HEK293T (cell line): ENCODE measurements around the gene ZHX3.

ENCODE experiments used
- CTCF ChIA-PET: fragments of 350-600 bp; formaldehyde crosslinking; extraction: SDS; loops from one replicate; lab custom pipeline; 2021; ENCODE audit warnings: antibody characterized with exemption, inconsistent platforms; lab: Yijun Ruan, JAX
- POLR2A ChIA-PET: fragments of 350-600 bp; formaldehyde crosslinking; extraction: SDS; loops from one replicate; lab custom pipeline; 2020; ENCODE audit warnings: antibody characterized with exemption, inconsistent platforms; lab: Yijun Ruan, JAX
- DNase-seq: peaks from one replicate; pipeline ENCODE4 v3.0.0; 2012; ENCODE audit warnings: mixed read lengths; ENCODE audit errors: extremely low spot score
- ARNT ChIP-seq: fragments of 450-650 bp; IDR thresholded peaks from 2 replicates; pipeline ENCODE4 v1.6.1; 2017; ENCODE audit warnings: mild to moderate bottlenecking
- BHLHE40 ChIP-seq: fragments of 450-650 bp; IDR thresholded peaks from 2 replicates; pipeline ENCODE4 v1.6.1; 2016; ENCODE audit warnings: mild to moderate bottlenecking, moderate library complexity, borderline replicate concordance
- CTBP1 ChIP-seq: fragments of 450-650 bp; IDR thresholded peaks from 2 replicates; pipeline ENCODE4 v1.6.1; 2016; ENCODE audit warnings: borderline replicate concordance
- ELF4 ChIP-seq: fragments of 450-650 bp; IDR thresholded peaks from 2 replicates; pipeline ENCODE4 v1.6.1; 2017; ENCODE audit warnings: antibody characterized with exemption
- FOXA1 ChIP-seq: fragments of 450-650 bp; IDR thresholded peaks from 2 replicates; pipeline ENCODE4 v1.6.1; 2016; ENCODE audit warnings: mild to moderate bottlenecking
- FOXK2 ChIP-seq: fragments of 450-650 bp; IDR thresholded peaks from 2 replicates; pipeline ENCODE4 v1.6.1; 2016; ENCODE audit warnings: mild to moderate bottlenecking
- FOXM1 ChIP-seq: fragments of 450-650 bp; IDR thresholded peaks from 2 replicates; pipeline ENCODE4 v1.6.1; 2017; ENCODE audit warnings: mild to moderate bottlenecking, borderline replicate concordance
- HDGF ChIP-seq: fragments of 450-650 bp; IDR thresholded peaks from 2 replicates; pipeline ENCODE4 v1.6.1; 2017; ENCODE audit warnings: antibody characterized with exemption, borderline replicate concordance
- L3MBTL2 ChIP-seq: fragments of 450-650 bp; conservative IDR thresholded peaks from 2 replicates; pipeline ENCODE4 v1.6.1; 2016; ENCODE audit warnings: mild to moderate bottlenecking
- LEF1 ChIP-seq: fragments of 450-650 bp; IDR thresholded peaks from 2 replicates; pipeline ENCODE4 v1.6.1; 2017; ENCODE audit warnings: mild to moderate bottlenecking, borderline replicate concordance
- NFRKB ChIP-seq: fragments of 450-650 bp; IDR thresholded peaks from 2 replicates; pipeline ENCODE4 v1.6.1; 2016; ENCODE audit warnings: mild to moderate bottlenecking, moderate library complexity
- SP1 ChIP-seq: fragments of 450-650 bp; IDR thresholded peaks from 2 replicates; pipeline ENCODE4 v1.6.1; 2017
- SUZ12 ChIP-seq: fragments of 450-650 bp; IDR thresholded peaks from 2 replicates; pipeline ENCODE4 v1.6.1; 2016; ENCODE audit warnings: mild to moderate bottlenecking
- TARDBP ChIP-seq: fragments of 450-650 bp; IDR thresholded peaks from 2 replicates; pipeline ENCODE4 v1.6.1; 2016
- ZNF384 ChIP-seq: fragments of 450-650 bp; IDR thresholded peaks from 2 replicates; pipeline ENCODE4 v1.6.1; 2016
- TF ChIP-seq, protein P1 (sequence below): fragments of 450-650 bp; IDR thresholded peaks from 2 replicates; pipeline ENCODE4 v1.6.1; 2016

Gene ZHX3

DNA sequence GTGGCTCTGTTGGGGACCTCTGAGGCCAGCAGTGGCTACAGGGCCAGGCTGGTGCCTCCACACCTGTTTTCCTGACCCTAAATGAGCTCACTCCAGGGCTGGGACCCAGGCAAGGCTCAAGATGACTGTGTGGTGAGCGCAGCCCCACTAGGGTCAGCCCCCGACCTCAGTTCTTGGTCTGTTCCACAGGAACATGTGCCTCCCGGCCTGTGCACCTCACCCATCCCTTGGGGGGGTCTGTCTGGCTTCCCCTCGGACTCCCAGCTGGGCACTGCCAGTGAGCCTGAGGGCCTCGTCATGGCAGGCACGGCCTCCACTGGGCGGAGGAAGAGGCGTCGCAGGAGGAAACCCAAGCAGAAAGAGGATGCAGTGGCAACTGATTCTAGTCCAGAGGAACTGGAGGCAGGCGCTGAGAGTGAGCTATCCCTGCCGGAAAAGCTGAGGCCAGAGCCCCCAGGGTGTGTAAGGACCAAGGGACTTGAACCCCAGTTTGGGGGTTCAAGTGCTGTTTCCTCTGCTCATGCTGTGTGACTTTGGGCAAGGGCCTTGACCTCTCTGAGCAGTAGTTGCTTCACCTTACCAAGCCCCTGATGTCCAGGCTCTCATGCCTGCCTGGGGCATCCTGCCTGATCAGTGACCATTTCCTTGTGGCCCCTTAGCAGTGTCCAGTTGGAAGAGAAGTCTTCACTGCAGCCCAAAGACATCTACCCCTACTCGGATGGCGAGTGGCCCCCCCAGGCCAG is 31.1 kb upstream of the ZHX3 start:
- TF ChIP-seq FOXK2: no peak
- ChIA-PET CTCF (interaction anchor here (2.0 kb wide), 1 partner anchor 176 kb away, joined by 5 read pairs; no protein-coding TSS in a partner anchor), POLR2A (no interaction called here)

DNA sequence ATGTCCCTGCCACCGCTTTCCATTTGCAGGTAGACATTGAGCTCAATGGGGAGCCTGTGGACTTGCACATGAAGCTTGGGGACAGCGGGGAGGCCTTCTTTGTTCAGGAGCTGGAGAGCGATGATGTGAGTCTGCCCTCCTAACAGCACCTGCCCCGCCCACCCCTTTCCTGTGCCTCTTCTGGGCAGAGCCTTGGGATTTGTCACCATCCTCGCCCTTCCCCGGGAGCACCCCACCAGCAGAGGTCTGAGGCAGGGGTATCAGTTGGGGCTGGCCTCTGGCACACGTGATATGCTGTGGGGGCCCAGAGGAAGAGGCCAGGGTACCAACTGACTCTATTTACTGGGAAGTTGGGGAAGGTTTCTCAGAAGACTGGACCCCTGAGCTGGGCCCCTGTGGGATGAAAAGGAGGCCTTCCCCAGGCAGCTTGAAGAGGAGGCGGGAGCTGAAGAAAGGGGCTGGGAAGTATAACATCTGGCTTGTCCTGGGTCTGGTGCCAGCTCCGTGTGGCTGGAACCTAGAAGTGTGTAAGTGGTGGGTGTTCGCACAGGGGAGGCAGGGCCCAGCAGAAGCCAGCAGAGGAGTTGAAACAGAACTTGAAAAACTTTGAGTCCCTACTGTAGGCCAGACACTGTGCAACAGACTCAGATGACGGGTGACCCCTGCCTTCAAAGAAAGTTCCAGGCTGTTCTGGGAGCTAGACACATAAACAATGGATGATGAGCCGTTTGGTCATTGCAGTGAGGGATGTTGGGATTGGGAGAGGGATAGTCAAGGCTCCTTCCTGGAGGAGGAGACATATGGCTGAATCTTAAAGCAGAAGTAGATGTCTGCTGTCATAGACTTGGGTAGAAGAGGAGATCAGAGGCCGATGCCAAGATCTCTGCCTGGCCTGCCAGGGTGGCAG is 30.2 kb upstream of the ZHX3 start:
- DNase-seq: no peak
- TF ChIP-seq SP1 (no peak), ZNF384 (no peak), HDGF (no peak), ARNT (no peak), LEF1 (no peak), BHLHE40 (no peak), L3MBTL2 (no peak), SUZ12 (no peak), TARDBP (no peak), FOXK2 (no peak), FOXA1 (no peak), ELF4 (no peak), NFRKB (no peak), FOXM1 (no peak), CTBP1 (no peak)
- TF ChIP-seq, protein P1, sequence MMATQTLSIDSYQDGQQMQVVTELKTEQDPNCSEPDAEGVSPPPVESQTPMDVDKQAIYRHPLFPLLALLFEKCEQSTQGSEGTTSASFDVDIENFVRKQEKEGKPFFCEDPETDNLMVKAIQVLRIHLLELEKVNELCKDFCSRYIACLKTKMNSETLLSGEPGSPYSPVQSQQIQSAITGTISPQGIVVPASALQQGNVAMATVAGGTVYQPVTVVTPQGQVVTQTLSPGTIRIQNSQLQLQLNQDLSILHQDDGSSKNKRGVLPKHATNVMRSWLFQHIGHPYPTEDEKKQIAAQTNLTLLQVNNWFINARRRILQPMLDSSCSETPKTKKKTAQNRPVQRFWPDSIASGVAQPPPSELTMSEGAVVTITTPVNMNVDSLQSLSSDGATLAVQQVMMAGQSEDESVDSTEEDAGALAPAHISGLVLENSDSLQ: no peak
- ChIA-PET POLR2A (no interaction called here), CTCF (interaction anchor here (2.0 kb wide), 1 partner anchor 175 kb away, joined by 5 read pairs; no protein-coding TSS in a partner anchor)

More for the DNA sequence above, 31.1 kb upstream of the ZHX3 start:
- DNase-seq: no peak

DNA sequence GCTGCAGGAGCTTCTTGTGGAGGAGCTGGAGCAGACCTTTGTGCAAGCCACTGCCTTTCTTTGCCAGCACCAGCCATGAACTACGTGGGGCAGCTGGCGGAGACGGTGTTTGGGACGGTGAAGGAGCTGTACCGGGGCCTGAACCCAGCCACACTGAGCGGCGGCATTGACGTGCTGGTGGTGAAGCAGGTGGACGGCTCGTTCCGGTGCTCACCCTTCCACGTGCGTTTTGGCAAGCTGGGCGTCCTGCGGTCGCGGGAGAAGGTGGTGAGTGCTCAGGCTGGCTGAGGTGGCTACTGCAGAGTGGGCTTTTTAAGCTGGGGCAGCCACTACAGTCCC is 28.2 kb upstream of the ZHX3 start:
- DNase-seq: no peak
- TF ChIP-seq FOXM1: no peak
- no peak for TF ChIP-seq SP1
- no peak for TF ChIP-seq LEF1
- TF ChIP-seq, protein P1: no peak
- TF ChIP-seq BHLHE40: no peak
- no peak for TF ChIP-seq SUZ12
- no peak for TF ChIP-seq NFRKB
- ChIA-PET POLR2A (no interaction called here), CTCF (no interaction called here)

DNA sequence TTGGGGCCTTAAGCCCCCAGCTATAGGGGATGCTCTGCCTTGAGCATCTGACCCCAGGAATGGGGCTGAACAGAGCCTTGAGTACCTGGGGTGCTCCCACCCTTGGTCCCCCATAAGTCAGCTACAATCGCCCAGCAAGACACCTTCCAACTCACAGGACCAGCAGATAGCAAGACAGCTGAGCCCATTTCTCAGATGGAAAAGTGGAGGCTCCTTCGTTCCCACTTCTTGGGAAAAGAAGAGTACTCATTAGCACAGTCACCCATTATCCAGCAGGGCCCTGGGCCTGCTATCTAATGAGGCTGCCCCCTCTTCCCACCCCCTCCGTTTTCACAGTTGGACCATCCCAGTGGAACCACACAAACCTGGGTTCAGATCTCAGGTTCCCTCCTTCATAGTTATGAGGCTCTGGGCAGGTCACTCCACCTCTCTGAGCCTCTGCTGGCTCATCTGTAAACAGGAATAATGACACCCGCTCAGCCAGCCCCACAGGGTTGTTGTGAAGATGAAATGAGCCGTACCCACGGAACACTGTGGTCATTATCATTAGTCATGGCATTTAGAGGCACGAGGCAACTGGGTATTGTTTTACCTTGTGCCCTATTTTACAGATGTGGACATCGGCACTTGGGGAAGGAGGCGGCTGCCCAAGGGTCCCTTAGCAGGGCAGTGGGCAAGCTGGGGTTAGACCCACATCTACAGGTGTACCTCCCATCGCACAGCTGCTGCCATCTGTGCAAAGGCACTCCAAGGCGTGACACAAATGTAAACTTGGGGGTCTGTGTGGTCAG is 27.6 kb upstream of the ZHX3 start:
- POLR2A ChIA-PET: no interaction called here

DNA sequence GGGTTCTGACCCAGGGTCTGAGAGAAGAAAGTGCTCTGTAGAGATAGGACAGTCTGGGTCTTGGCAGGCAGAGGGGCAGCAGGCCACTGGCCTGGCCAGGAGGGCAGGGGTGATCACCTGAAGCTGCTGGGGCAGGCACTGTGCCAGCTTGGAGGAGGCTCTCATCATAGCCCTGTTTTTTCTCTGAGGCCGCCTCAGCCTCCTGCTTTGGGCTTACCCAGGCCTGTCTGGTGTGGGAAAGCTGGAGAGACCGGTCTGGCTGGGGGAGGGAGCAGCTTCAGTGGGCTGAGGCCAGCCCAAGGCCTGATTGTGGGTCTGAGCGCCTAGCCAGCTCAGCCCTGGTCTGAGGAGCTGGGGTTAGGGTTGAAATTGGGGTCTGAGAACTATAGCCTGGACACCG is 26.9 kb upstream of the ZHX3 start:
- CTCF ChIA-PET: no interaction called here
- TF ChIP-seq, protein P1: no peak
- TF ChIP-seq NFRKB (no peak), SUZ12 (no peak), HDGF (no peak), FOXK2 (no peak)
- DNase-seq: no peak
- POLR2A ChIA-PET: no interaction called here

More for the DNA sequence above, 27.6 kb upstream of the ZHX3 start:
- TF ChIP-seq FOXA1 (no peak), TARDBP (no peak), ZNF384 (no peak), L3MBTL2 (no peak), FOXK2 (no peak), LEF1 (no peak), ELF4 (no peak), FOXM1 (no peak), NFRKB (no peak), CTBP1 (no peak), SP1 (no peak), BHLHE40 (no peak), ARNT (no peak)
- TF ChIP-seq, protein P1: no peak
- CTCF ChIA-PET: no interaction called here
- no peak for DNase-seq
